H1 (cell line): ENCODE results near the gene TMEM273. TPM values are rescaled to one million over a fixed set of nuclear protein-coding genes. Genes with fewer than 3 reads are reported as not detected.

Experiments
- CEBPB ChIP-seq: IDR thresholded peaks from 2 replicates; pipeline ENCODE4 v1.6.1; 2012; ENCODE audit warnings: low read depth, low read length
- CHD7 ChIP-seq: fragments of 300-600 bp; sonication (generic); IDR thresholded peaks from 2 replicates; pipeline ENCODE4 v1.7.1; 2012; ENCODE audit warnings: low read length, moderate library complexity, mild to moderate bottlenecking, inconsistent platforms; ENCODE audit not compliant: insufficient replicate concordance
- EZH2 ChIP-seq: fragments of 200-600 bp; sonication (generic); IDR thresholded peaks from 2 replicates; pipeline ENCODE4 v1.7.1; 2012; ENCODE audit warnings: low read depth, mild to moderate bottlenecking, moderate library complexity, low read length, inconsistent platforms; ENCODE audit not compliant: severe bottlenecking
- KDM1A ChIP-seq: fragments of 200-600, 300-600 bp; sonication (generic); IDR thresholded peaks from 2 replicates; pipeline ENCODE4 v1.7.1; 2016; ENCODE audit warnings: mild to moderate bottlenecking, low read length, borderline replicate concordance
- POLR2A ChIP-seq, 2 experiments: IDR thresholded peaks; 1 replicate in 1 of 2; 2 replicates in 1 of 2; pipeline ENCODE4 v1.6.1; 2011; ENCODE audit warnings: low read depth in 2 of 2, low read length in 2 of 2, mild to moderate bottlenecking in 2 of 2; ENCODE audit errors: control extremely low read depth in 1 of 2
- SAP30 ChIP-seq: fragments of 300-600 bp; sonication (generic); IDR thresholded peaks from 2 replicates; pipeline ENCODE4 v1.7.1; 2012; ENCODE audit warnings: low read length, moderate library complexity, mild to moderate bottlenecking, inconsistent platforms; ENCODE audit not compliant: insufficient read depth, insufficient replicate concordance
- SP4 ChIP-seq: IDR thresholded peaks from 2 replicates; pipeline ENCODE4 v1.6.1; 2012; ENCODE audit warnings: low read length, inconsistent platforms
- polyA plus RNA-seq, 7 experiments: library from polyadenylated mRNA; depleted of rRNA in 3 of 7; stranded (reverse) in 5 of 7; unstranded in 2 of 7; fragments of >200 nt in 5 of 7; fragments of 200-250 nt in 2 of 7; gene quantifications; 1 replicate in 5 of 7; 2 replicates in 1 of 7; 4 replicates in 1 of 7; pipeline versions ENCODE4 v1.2.1 to v1.2.3, GENCODE V29; 2011 to 2013; ENCODE audit warnings: missing spikeins in 2 of 7, mixed read lengths in 2 of 7
- total RNA-seq: library from RNA; stranded (reverse); fragmentation: NEBNext Ultra II Directional; extraction: Animal tissue kit (Norgen Biotek cat#: 25700); gene quantifications from 2 replicates; pipeline ENCODE4 v1.2.1, GENCODE V29; 2021

Gene TMEM273
- total and polyA plus RNA-seq, 2 of the 8 experiments (the other 6 are each of a cell fraction or from before 2014, with no cell fraction given): not detected

- TF ChIP-seq CHD7: no peak
- no peak for TF ChIP-seq POLR2A (IDR thresholded peaks at IDR 0.05; ENCODE audit: control extremely low read depth in 1 of 2, low read depth in 2 of 2, low read length in 2 of 2)
- no peak for TF ChIP-seq SP4
- no peak for TF ChIP-seq EZH2
- TF ChIP-seq CEBPB: no peak
- no peak for TF ChIP-seq KDM1A
- TF ChIP-seq SAP30: no peak
Measured at GRCh38 chr10:49138361-49138891, 49.8 kb downstream of the TMEM273 start (continued).
